22Rv1 (cell line): Measurements from ENCODE around the gene GALNT7.

Source experiments
- CTCF ChIP-seq: fragments of 450-650 bp; IDR thresholded peaks from 2 replicates; pipeline ENCODE4 v1.5.1; 2017; ENCODE audit warnings: mild to moderate bottlenecking
- ZFX ChIP-seq: fragments of 450-650 bp; IDR thresholded peaks from 2 replicates; pipeline ENCODE4 v1.6.1; 2017; ENCODE audit warnings: antibody characterized with exemption, borderline replicate concordance

GRCh38 chr4:173139561-173139960 lies 29.1 kb upstream of the GALNT7 start:
- TF ChIP-seq CTCF, result no peak
- no peak for TF ChIP-seq ZFX
